CD8-positive, alpha-beta memory T cell (primary cell): ENCODE results near the gene SH3GLB2. TPM values are rescaled to one million over a fixed set of nuclear protein-coding genes. Genes with fewer than 3 reads are reported as not detected.
"Not testable (repeated sequence)": the region's sequence is repeated elsewhere in the genome, so short reads cannot be mapped to it uniquely, and the experiment has no call there.

ENCODE experiments used
- CTCF ChIA-PET: fragments of 350-600 bp; sonication (Branson Sonifier 250); formaldehyde crosslinking; loops from one replicate; lab custom pipeline; 2021; ENCODE audit warnings: antibody characterized with exemption; lab: Charles Lee
- POLR2A ChIA-PET: fragments of 350-600 bp; sonication (Branson Sonifier 250); formaldehyde crosslinking; loops from one replicate; lab custom pipeline; 2021; ENCODE audit warnings: antibody characterized with exemption; lab: Charles Lee
- DNase-seq, 5 donors: peaks; one replicate each; pipeline versions ENCODE4 v3.0.0 to v3.0.0-alpha.2; 2020 to 2022; ENCODE audit warnings: mixed read lengths in 1 of 5
- H3K27ac ChIP-seq: one replicate; pipeline ENCODE4 v1.7.0; 2013; ENCODE audit warnings: low read depth, mild to moderate bottlenecking, low read length, moderate library complexity
- H3K27me3 ChIP-seq: 2 replicates; pipeline ENCODE4 v1.7.0; 2013; ENCODE audit warnings: low read length, mild to moderate bottlenecking; ENCODE audit not compliant: insufficient read depth, poor library complexity, severe bottlenecking
- H3K36me3 ChIP-seq: 2 replicates; pipeline ENCODE4 v1.7.0; 2013; ENCODE audit warnings: mild to moderate bottlenecking, low read length, moderate library complexity; ENCODE audit not compliant: insufficient read depth
- H3K4me1 ChIP-seq: 2 replicates; pipeline ENCODE4 v1.7.0; 2013; ENCODE audit warnings: mild to moderate bottlenecking, low read length, moderate library complexity; ENCODE audit not compliant: insufficient read depth
- H3K4me3 ChIP-seq: 2 replicates; pipeline ENCODE4 v1.7.0; 2013; ENCODE audit warnings: mild to moderate bottlenecking, low read length
- H3K9me3 ChIP-seq: 2 replicates; pipeline ENCODE4 v1.7.0; 2013; ENCODE audit warnings: mild to moderate bottlenecking, low read length
- H3K27ac Mint-ChIP-seq, 8 donors: one replicate each; pipeline ENCODE4 v1.8.0; 2020 to 2021; ENCODE audit warnings: mixed read lengths in 8 of 8, mild to moderate bottlenecking in 6 of 8, inconsistent platforms in 3 of 8, moderate library complexity in 3 of 8
- H3K27me3 Mint-ChIP-seq, 2 donors: one replicate each; pipeline ENCODE4 v1.8.0; 2020 to 2021; ENCODE audit warnings: mixed read lengths in 2 of 2, mild to moderate bottlenecking in 1 of 2, moderate library complexity in 1 of 2
- H3K36me3 Mint-ChIP-seq, 3 donors: one replicate each; pipeline ENCODE4 v1.8.0; 2020 to 2021; ENCODE audit warnings: mixed read lengths in 3 of 3, inconsistent platforms in 1 of 3, mild to moderate bottlenecking in 1 of 3
- H3K4me1 Mint-ChIP-seq, 3 donors: one replicate each; pipeline ENCODE4 v1.8.0; 2020 to 2021; ENCODE audit warnings: mixed read lengths in 3 of 3, inconsistent platforms in 1 of 3, mild to moderate bottlenecking in 1 of 3
- H3K4me3 Mint-ChIP-seq, 7 donors: one replicate each; pipeline ENCODE4 v1.8.0; 2020 to 2021; ENCODE audit warnings: mixed read lengths in 7 of 7, mild to moderate bottlenecking in 6 of 7, moderate library complexity in 4 of 7, inconsistent platforms in 2 of 7
- H3K9me3 Mint-ChIP-seq, 5 donors: one replicate each; pipeline ENCODE4 v1.8.0; 2020 to 2022; ENCODE audit warnings: mixed read lengths in 5 of 5, mild to moderate bottlenecking in 3 of 5, moderate library complexity in 2 of 5, inconsistent platforms in 1 of 5
- polyA plus RNA-seq: library from polyadenylated mRNA; unstranded; fragments of 300-500 nt; fragmentation: Illumina TruSeq; gene quantifications from one replicate; pipeline ENCODE4 v1.2.3, GENCODE V29; 2021
- total RNA-seq, 2 experiments: library from RNA; stranded (reverse); gene quantifications; one replicate each; pipeline ENCODE4 v1.2.3, GENCODE V29; 2021

SH3GLB2 gene
- total and polyA plus RNA-seq, 3 experiments from 2014 or later, result 36.2 to 58.3 (median 55.0) TPM

GRCh38 chr9:129008469-129008965 lies 19.6 kb downstream of the SH3GLB2 start:
- Mint-ChIP-seq H3K27me3 (no peaks in the 10 kb centered on the region), H3K4me3 (no peak overlapping the region), H3K36me3 (peaks cover 0 to 82% (median 0%) of the 10 kb centered on the region in 3 donors), H3K27ac (no peak overlapping the region), H3K9me3 (no peaks in the 10 kb centered on the region), H3K4me1 (no peaks in the 10 kb centered on the region)
- H3K36me3 ChIP-seq, result no peaks in the 10 kb centered on the region
- H3K9me3 ChIP-seq, result no peaks in the 10 kb centered on the region
- ChIA-PET POLR2A (no interaction called here), CTCF (no interaction called here)
- no peaks in the 10 kb centered on the region for H3K4me1 ChIP-seq
- no peaks in the 10 kb centered on the region for H3K27me3 ChIP-seq
- H3K4me3 ChIP-seq, result no peak overlapping the region
- H3K27ac ChIP-seq, result no peak overlapping the region
- no peak for DNase-seq

GRCh38 chr9:129007766-129008468 lies 20.2 kb downstream of the SH3GLB2 start:
- Histone ChIP-seq H3K4me3 (no peak overlapping the region), H3K9me3 (no peaks in the 10 kb centered on the region), H3K4me1 (no peaks in the 10 kb centered on the region), H3K27ac (no peak overlapping the region), H3K36me3 (no peaks in the 10 kb centered on the region), H3K27me3 (no peaks in the 10 kb centered on the region)
- peak overlapping the region in 1 of 8 donors; percentile 80 for H3K27ac Mint-ChIP-seq
- no peaks in the 10 kb centered on the region for H3K9me3 Mint-ChIP-seq
- CTCF ChIA-PET, result interaction anchor here (1.1 to 1.8 kb wide), 2 partner anchors 12 to 20 kb away, joined by 4 to 6 read pairs; partner anchors contain the start of gene SH3GLB2
- H3K4me3 Mint-ChIP-seq, result no peak overlapping the region
- peaks cover 0 to 82% (median 0%) of the 10 kb centered on the region in 3 donors for H3K36me3 Mint-ChIP-seq
- no peaks in the 10 kb centered on the region for H3K27me3 Mint-ChIP-seq
- H3K4me1 Mint-ChIP-seq, result no peaks in the 10 kb centered on the region
- POLR2A ChIA-PET, result no interaction called here
- no peak for DNase-seq

GRCh38 chr9:129007035-129007765 lies 20.9 kb downstream of the SH3GLB2 start:
- no peak overlapping the region for H3K4me3 ChIP-seq
- Mint-ChIP-seq H3K36me3 (peaks cover 0 to 82% (median 4%) of the 10 kb centered on the region in 3 donors), H3K27ac (peak overlapping the region in 1 of 8 donors; percentile 51), H3K27me3 (no peaks in the 10 kb centered on the region), H3K4me3 (no peak overlapping the region), H3K4me1 (no peaks in the 10 kb centered on the region), H3K9me3 (no peaks in the 10 kb centered on the region)
- DNase-seq, result no peak
- ChIA-PET POLR2A (no interaction called here), CTCF (interaction anchor here (1.1 to 1.8 kb wide), 2 partner anchors 13 to 21 kb away, joined by 4 to 6 read pairs; partner anchors contain the start of gene SH3GLB2)
- H3K27me3 ChIP-seq, result no peaks in the 10 kb centered on the region
- H3K4me1 ChIP-seq, result no peaks in the 10 kb centered on the region
- H3K36me3 ChIP-seq, result peaks cover 4% of the 10 kb centered on the region
- no peaks in the 10 kb centered on the region for H3K9me3 ChIP-seq
- H3K27ac ChIP-seq, result no peak overlapping the region

- no peak overlapping the region for H3K4me3 Mint-ChIP-seq
- peaks cover 0 to 82% (median 6%) of the 10 kb centered on the region in 3 donors for H3K36me3 Mint-ChIP-seq
- H3K4me3 ChIP-seq, result no peak overlapping the region
- H3K4me1 ChIP-seq, result no peaks in the 10 kb centered on the region
- ChIA-PET POLR2A (no interaction called here), CTCF (interaction anchor here (0.9 to 1.8 kb wide), 4 partner anchors 13 to 22 kb away, joined by 3 to 6 read pairs (median 4); partner anchors contain the start of gene SH3GLB2)
- no peaks in the 10 kb centered on the region for H3K4me1 Mint-ChIP-seq
- peaks cover 11% of the 10 kb centered on the region for H3K36me3 ChIP-seq
- no peaks in the 10 kb centered on the region for H3K9me3 Mint-ChIP-seq
- no peak overlapping the region for H3K27ac ChIP-seq
- peak in 2 of 5 donors; percentile 27 to 29 for DNase-seq
- H3K27me3 Mint-ChIP-seq, result no peaks in the 10 kb centered on the region
- H3K27ac Mint-ChIP-seq, result peak overlapping the region in 2 of 8 donors; percentile 38 to 68
- H3K27me3 ChIP-seq, result no peaks in the 10 kb centered on the region
- no peaks in the 10 kb centered on the region for H3K9me3 ChIP-seq
Observed at GRCh38 chr9:129006328-129007034, 21.6 kb downstream of the SH3GLB2 start.

- DNase-seq, result no peak
- no peaks in the 10 kb centered on the region for H3K27me3 ChIP-seq
- ChIA-PET POLR2A (no interaction called here), CTCF (interaction anchor here (0.9 to 1.3 kb wide), 3 partner anchors 13 to 126 kb away, joined by 3 read pairs; no protein-coding TSS in a partner anchor)
- no peaks in the 10 kb centered on the region for H3K4me1 Mint-ChIP-seq
- H3K27ac ChIP-seq, result no peak overlapping the region
- no peaks in the 10 kb centered on the region for H3K9me3 Mint-ChIP-seq
- H3K4me1 ChIP-seq, result no peaks in the 10 kb centered on the region
- H3K36me3 Mint-ChIP-seq, result peaks cover 3 to 84% (median 8%) of the 10 kb centered on the region in 3 donors
- H3K9me3 ChIP-seq, result no peaks in the 10 kb centered on the region
- H3K36me3 ChIP-seq, result peaks cover 17% of the 10 kb centered on the region
- no peaks in the 10 kb centered on the region for H3K27me3 Mint-ChIP-seq
- no peak overlapping the region for H3K4me3 Mint-ChIP-seq
- no peak overlapping the region for H3K4me3 ChIP-seq
- H3K27ac Mint-ChIP-seq, result peak overlapping the region in 3 of 8 donors; percentile 50 to 84 (median 71)
Observed at GRCh38 chr9:129005336-129005997, 22.7 kb downstream of the SH3GLB2 start.

- H3K27ac ChIP-seq, H3K4me1 Mint-ChIP-seq, CTCF ChIA-PET, H3K9me3 ChIP-seq, POLR2A ChIA-PET, H3K4me1 ChIP-seq, H3K4me3 ChIP-seq, DNase-seq, H3K4me3 Mint-ChIP-seq, H3K9me3 Mint-ChIP-seq, H3K27me3 ChIP-seq, H3K27me3 Mint-ChIP-seq: not testable (repeated sequence)
- H3K36me3 ChIP-seq, result peaks cover 27% of the 10 kb centered on the region
- peaks cover 3 to 85% (median 13%) of the 10 kb centered on the region in 3 donors for H3K36me3 Mint-ChIP-seq
- peak overlapping the region in 1 of 8 donors; percentile 79 for H3K27ac Mint-ChIP-seq
Observed at GRCh38 chr9:129004173-129004572, 24.0 kb downstream of the SH3GLB2 start.

- Mint-ChIP-seq H3K4me1 (no peaks in the 10 kb centered on the region), H3K4me3 (no peak overlapping the region), H3K36me3 (peaks cover 3 to 90% (median 13%) of the 10 kb centered on the region in 3 donors), H3K27me3 (no peaks in the 10 kb centered on the region), H3K27ac (no peak overlapping the region), H3K9me3 (no peaks in the 10 kb centered on the region)
- Histone ChIP-seq H3K27me3 (no peaks in the 10 kb centered on the region), H3K4me3 (no peak overlapping the region), H3K4me1 (no peaks in the 10 kb centered on the region), H3K27ac (no peak overlapping the region), H3K36me3 (peaks cover 37% of the 10 kb centered on the region), H3K9me3 (no peaks in the 10 kb centered on the region)
- ChIA-PET CTCF (no interaction called here), POLR2A (no interaction called here)
- DNase-seq, result no peak
Observed at GRCh38 chr9:129002992-129003391, 25.1 kb downstream of the SH3GLB2 start.
